Osteocyte (in vitro differentiated cells): Measurements from ENCODE around the gene OSBP2. TPM values are rescaled to one million over a fixed set of nuclear protein-coding genes. Genes with fewer than 3 reads are reported as not detected.
"Not testable (repeated sequence)": the region's sequence is repeated elsewhere in the genome, so short reads cannot be mapped to it uniquely, and the experiment has no call there.

Experiments
- DNase-seq: peaks from one replicate; pipeline ENCODE4 v3.0.0; 2021; ENCODE audit warnings: mixed read lengths; ENCODE audit not compliant: unreplicated experiment; ENCODE audit errors: extremely low spot score
- H3K27ac Mint-ChIP-seq: one replicate; pipeline ENCODE4 v1.8.0; 2021; ENCODE audit warnings: mild to moderate bottlenecking, mixed read lengths; ENCODE audit not compliant: unreplicated experiment
- H3K27me3 Mint-ChIP-seq: one replicate; pipeline ENCODE4 v1.8.0; 2021; ENCODE audit warnings: mixed read lengths; ENCODE audit not compliant: unreplicated experiment
- H3K36me3 Mint-ChIP-seq: one replicate; pipeline ENCODE4 v1.8.0; 2021; ENCODE audit warnings: mixed read lengths; ENCODE audit not compliant: unreplicated experiment
- H3K4me1 Mint-ChIP-seq: one replicate; pipeline ENCODE4 v1.8.0; 2021; ENCODE audit warnings: mixed read lengths; ENCODE audit not compliant: unreplicated experiment
- H3K4me3 Mint-ChIP-seq: one replicate; pipeline ENCODE4 v1.8.0; 2021; ENCODE audit warnings: mild to moderate bottlenecking, moderate library complexity, mixed read lengths; ENCODE audit not compliant: unreplicated experiment
- H3K9me3 Mint-ChIP-seq: one replicate; pipeline ENCODE4 v1.8.0; 2021; ENCODE audit warnings: mixed read lengths; ENCODE audit not compliant: unreplicated experiment
- total RNA-seq: library from RNA; stranded (reverse); gene quantifications from 2 replicates; pipeline ENCODE4 v1.2.1, GENCODE V29; 2021
- TF ChIP-seq, protein P1 (sequence below): fragments of 200-600 bp; sonication (generic); IDR thresholded peaks from 2 replicates; pipeline ENCODE4 v1.5.0; 2021; ENCODE audit warnings: antibody characterized with exemption, mild to moderate bottlenecking, moderate library complexity

The OSBP2 gene
- total RNA-seq, 1 donor from 2014 or later = 3.8 TPM

DNA sequence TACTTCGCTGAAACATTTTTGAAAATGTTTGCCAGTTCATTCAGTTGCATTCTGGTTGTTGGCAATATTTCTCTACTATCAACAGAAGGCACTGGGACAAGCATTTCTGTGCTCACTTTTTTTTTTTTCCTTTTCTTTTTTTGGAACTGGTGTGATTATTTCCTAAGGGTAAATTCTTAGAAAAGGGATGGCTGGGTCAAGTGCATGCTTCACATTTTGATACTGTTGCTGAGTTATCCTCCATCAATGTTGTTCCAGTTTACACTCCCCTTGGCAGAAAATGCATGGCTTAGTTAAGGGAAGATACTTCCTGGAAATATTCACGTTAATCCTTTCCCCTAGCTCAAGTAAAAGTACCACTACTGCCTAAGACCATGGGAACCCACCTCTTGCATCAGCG is 81.8 kb downstream of the OSBP2 start:
- H3K27ac Mint-ChIP-seq = no peak overlapping the region
- H3K27me3 Mint-ChIP-seq = no peaks in the 10 kb centered on the region
- no peak for DNase-seq

DNA sequence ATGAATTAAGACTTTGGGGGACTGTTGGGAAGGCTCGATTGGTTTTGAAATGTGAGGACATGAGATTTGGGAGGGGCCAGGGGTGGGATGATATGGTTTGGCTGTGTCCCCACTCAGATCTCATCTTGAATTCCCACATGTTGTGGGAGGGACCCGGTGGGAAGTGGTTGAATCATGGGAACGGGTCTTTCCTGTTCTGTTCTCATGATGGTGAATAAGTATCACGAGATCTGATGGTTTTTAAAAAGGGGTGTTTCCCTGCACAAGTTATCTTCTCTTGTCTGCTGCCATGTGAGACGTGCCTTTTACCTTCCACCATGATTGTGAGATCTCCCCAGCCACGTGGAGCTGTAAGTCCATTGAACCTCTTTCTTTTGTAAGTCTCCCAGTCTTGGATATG is 82.5 kb downstream of the OSBP2 start:
- not testable (repeated sequence) for DNase-seq, H3K4me3 Mint-ChIP-seq, H3K36me3 Mint-ChIP-seq, H3K27me3 Mint-ChIP-seq, H3K4me1 Mint-ChIP-seq, H3K27ac Mint-ChIP-seq, H3K9me3 Mint-ChIP-seq

More for the DNA sequence above, 81.8 kb downstream of the OSBP2 start:
- TF ChIP-seq, protein P1, sequence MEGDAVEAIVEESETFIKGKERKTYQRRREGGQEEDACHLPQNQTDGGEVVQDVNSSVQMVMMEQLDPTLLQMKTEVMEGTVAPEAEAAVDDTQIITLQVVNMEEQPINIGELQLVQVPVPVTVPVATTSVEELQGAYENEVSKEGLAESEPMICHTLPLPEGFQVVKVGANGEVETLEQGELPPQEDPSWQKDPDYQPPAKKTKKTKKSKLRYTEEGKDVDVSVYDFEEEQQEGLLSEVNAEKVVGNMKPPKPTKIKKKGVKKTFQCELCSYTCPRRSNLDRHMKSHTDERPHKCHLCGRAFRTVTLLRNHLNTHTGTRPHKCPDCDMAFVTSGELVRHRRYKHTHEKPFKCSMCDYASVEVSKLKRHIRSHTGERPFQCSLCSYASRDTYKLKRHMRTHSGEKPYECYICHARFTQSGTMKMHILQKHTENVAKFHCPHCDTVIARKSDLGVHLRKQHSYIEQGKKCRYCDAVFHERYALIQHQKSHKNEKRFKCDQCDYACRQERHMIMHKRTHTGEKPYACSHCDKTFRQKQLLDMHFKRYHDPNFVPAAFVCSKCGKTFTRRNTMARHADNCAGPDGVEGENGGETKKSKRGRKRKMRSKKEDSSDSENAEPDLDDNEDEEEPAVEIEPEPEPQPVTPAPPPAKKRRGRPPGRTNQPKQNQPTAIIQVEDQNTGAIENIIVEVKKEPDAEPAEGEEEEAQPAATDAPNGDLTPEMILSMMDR = no peak
- H3K4me1 Mint-ChIP-seq = no peaks in the 10 kb centered on the region
- H3K9me3 Mint-ChIP-seq = no peaks in the 10 kb centered on the region
- no peak overlapping the region for H3K4me3 Mint-ChIP-seq
- H3K36me3 Mint-ChIP-seq = no peaks in the 10 kb centered on the region

DNA sequence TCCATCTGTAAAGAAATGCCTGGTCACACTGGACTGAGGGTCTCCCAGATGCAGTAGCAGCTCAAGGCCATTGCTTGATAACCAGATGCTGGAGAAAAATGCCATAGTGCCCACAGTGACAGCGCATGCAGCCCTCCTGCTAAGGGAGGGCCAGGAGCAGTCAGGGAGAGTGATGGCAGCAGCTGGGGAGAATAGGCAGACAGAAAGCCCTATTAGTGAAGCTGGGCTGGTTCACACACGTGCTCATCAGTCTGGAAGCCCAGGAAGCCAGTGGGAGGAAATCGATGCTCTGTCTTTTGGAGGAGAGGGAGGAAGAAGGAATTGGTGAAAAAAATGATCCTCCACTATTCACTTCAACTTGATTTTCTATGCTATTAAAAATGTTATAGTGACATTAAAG is 82.9 kb downstream of the OSBP2 start:
- DNase-seq = no peak
- no peak overlapping the region for H3K4me3 Mint-ChIP-seq
- H3K36me3 Mint-ChIP-seq = no peaks in the 10 kb centered on the region
- no peaks in the 10 kb centered on the region for H3K9me3 Mint-ChIP-seq
- no peak overlapping the region for H3K27ac Mint-ChIP-seq
- TF ChIP-seq, protein P1 = no peak
- H3K27me3 Mint-ChIP-seq = no peaks in the 10 kb centered on the region
- no peaks in the 10 kb centered on the region for H3K4me1 Mint-ChIP-seq

DNA sequence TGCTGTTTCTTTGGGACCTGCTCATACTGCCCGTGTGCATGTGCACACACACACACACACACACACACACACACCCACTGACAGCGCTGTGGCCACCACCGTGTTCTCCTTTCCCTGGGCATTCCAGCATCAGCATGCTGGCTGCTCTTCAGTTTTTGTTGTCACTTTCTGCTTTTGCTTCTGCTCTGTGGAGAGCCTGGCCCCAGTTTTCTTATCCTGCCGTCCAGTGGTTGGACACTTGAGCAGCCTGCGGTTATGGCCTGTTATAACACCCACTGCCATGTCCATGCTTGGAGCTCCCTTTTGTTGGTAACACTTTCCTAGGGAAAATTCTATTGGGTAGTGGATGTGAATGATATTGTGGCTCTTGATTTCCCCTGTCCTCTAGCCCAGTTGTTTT is 83.6 kb downstream of the OSBP2 start:
- Mint-ChIP-seq H3K4me3 (no peak overlapping the region), H3K36me3 (no peaks in the 10 kb centered on the region), H3K4me1 (no peaks in the 10 kb centered on the region), H3K27me3 (no peaks in the 10 kb centered on the region), H3K9me3 (no peaks in the 10 kb centered on the region), H3K27ac (no peak overlapping the region)
- no peak for DNase-seq
- TF ChIP-seq, protein P1 = no peak

DNA sequence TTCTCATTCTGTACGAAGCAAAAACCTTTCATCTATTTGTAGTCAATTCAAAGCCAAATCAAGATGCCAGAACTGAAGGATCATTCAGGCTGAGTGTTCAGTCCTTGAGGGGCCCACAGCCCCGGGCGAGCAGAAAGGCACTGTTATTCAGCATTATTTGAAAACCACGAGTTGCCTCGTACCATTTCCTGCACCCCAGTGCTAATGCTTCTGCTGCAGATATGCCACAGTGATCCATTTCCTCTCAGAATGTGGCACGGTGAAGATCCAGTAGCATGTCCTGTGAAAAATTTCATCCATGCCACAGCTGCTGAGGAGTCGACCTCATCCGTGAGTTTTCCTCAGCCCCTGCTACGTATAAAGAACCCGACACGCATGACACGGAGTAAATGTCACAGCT is 85.4 kb downstream of the OSBP2 start:
- Mint-ChIP-seq H3K27ac (no peak overlapping the region), H3K36me3 (no peaks in the 10 kb centered on the region), H3K4me3 (no peak overlapping the region), H3K9me3 (no peaks in the 10 kb centered on the region), H3K4me1 (no peaks in the 10 kb centered on the region), H3K27me3 (no peaks in the 10 kb centered on the region)
- TF ChIP-seq, protein P1 = no peak
- DNase-seq = no peak

DNA sequence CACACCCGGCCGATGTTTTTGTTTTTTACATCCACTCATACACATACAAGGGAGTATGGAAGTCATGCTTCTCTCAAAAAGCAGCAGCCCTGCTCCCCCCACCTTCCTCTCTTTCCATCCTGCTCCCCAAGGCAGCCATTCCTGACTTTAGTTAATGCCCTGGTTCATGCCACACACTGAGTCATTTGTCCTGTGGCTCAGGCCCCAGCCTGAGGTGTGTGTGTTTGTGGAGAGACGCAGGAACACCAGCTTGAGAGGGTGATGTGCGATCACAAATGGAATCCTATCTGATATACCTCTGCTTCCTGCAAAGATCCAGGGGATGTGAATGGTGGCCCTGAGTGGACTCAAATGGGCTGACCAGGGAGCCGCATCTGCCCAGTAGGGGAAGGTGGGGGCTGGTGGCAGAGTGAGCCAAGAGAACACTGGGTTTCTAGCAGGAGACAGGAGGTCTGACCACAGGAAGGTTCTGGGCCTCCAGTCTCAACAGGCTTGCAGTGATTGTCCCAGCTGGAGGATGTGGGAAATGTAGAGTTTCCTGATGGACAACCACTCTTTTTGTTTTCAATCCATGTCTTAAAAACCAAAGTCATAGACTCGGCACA is 86.7 kb downstream of the OSBP2 start:
- Mint-ChIP-seq H3K27me3 (no peaks in the 10 kb centered on the region), H3K36me3 (no peaks in the 10 kb centered on the region), H3K4me1 (no peaks in the 10 kb centered on the region), H3K9me3 (no peaks in the 10 kb centered on the region), H3K4me3 (no peak overlapping the region), H3K27ac (no peak overlapping the region)
- DNase-seq = no peak
- TF ChIP-seq, protein P1 = no peak
